ENCODE data around the gene B4GAT1.

GRCh38 chr11:66339686-66340483, 7.5 kb downstream of the B4GAT1 start:
- TF ChIP-seq CTCF (IDR thresholded peaks at IDR 0.05; ENCODE audit: insufficient read depth, low read depth, low read length) (no peak), EZH2 (IDR thresholded peaks at IDR 0.05; ENCODE audit: insufficient read depth, low read length) (no peak)

Measured in astrocyte (in vitro differentiated cells and primary cell).